HK-2 (cell line): ENCODE measurements around the gene KCNQ1OT1.
"Not testable (repeated sequence)": the region's sequence is repeated elsewhere in the genome, so short reads cannot be mapped to it uniquely, and the experiment has no call there.

Experiments
- DNase-seq: peaks from one replicate; pipeline ENCODE4 v3.0.0-alpha.2; 2018; ENCODE audit not compliant: unreplicated experiment

KCNQ1OT1 gene

DNA sequence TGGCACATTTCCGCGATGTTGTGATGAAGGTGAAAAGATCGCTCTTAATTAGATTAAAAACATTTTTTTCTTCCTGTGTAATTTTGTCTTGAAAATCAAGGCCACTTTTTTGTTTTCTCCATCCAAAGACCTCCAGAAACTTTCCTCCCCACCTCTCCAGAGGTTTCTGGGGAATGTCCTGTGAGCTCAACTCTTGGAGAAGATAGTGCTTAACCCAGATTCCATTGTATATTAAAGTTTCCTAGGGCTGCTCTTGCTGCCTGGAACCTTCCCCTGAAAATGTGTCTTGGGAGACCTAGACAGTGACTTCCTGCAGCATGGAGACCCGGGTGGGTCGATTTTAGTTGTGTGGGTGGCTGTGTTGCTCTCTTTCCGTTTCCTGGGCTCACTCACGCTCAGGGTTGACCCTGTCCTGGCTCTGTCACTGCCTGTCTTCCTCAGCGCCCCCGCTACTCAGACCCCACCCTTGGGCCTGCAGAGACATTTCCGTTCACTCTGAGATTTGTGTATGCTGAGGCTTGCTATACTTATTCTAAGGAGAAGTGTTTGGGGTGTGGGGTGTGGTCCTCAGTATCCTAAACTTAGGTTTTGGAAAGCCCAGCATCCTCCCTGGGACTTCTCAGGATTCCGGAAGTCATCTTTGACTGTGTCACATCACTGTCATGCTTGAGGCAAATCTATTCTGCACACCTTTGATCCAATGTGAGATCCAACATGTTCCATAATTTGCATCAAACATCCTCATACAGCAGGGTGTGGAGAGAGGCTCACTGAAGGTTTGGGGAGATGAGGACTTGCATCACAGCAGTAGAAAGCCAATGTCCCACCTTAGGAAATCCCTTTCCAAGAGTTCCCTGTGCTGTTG lies 47.2 kb downstream of the KCNQ1OT1 start:
- DNase-seq, result no peak

DNA sequence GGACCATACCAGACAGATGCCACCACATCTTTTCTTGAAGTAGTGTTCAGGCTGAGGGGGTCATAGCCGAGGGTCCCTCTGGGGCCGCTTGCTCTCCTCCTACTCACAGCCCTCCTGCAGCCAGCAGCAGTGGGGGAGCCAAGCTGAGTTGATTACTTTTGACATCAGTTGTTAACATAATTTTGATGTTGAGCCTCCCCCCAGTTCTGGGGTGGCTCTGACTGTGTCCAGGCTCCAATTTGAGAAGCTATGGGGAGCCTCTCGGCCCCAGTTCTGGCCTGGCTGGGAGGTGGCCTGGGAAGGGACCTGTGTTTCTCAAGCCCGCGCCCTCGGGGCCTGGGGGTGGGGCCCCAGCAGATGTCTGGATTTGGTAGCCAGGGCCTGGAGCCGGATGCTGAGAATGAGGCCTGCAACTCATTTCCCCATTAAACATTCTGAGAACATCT lies 47.9 kb downstream of the KCNQ1OT1 start:
- no peak for DNase-seq

DNA sequence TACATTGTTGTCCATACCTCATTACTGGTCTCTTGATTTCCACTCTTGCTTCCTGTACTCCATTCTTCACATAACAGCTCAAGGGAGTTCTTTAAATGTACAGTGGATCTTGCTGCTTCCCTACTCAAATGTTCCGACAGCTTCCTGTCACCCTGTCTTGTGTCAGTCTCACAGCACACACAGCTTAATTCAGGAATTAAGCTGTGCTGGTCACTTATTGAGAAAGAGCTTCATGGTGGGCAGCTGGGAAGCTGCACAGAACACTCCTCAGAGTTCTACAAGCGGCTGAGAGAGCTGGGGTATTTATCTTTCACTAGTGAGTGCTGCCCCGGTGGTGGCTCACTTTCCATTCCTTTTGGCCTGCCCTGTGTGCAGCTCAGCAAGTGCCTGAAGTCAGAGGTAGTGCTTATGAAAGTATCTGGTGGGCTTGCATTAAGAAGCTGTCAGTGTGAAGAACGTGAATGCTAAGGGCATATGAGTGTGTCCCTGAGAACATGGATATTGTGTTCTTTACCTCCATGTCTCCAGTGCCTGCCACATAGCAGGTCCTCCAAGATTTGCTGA lies 48.7 kb downstream of the KCNQ1OT1 start:
- DNase-seq, result no peak

DNA sequence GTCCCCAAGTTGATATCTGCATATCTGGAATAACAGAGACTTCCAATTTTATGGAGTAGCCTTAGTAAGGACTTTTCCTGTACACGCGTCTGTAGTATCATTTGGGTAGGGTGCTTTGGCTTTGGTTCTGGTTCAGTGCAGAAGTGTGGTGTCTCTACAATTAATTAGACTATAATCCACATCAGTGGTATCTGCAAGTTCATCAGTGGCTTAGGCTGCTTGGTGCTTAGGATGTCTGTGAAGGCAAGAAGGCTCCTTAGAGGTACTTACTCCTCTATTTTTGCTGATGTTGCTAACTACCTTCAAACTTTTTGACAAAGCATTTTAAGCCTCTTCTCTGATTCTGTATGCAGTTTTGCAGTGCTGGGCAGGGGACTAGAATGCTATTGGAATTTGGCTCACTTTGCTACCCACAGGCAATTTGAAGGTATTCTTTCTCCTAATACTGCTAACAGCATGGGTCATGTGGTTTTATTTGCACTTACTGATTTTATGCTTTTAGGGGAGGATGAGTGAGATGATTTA lies 49.4 kb downstream of the KCNQ1OT1 start:
- no peak for DNase-seq

DNA sequence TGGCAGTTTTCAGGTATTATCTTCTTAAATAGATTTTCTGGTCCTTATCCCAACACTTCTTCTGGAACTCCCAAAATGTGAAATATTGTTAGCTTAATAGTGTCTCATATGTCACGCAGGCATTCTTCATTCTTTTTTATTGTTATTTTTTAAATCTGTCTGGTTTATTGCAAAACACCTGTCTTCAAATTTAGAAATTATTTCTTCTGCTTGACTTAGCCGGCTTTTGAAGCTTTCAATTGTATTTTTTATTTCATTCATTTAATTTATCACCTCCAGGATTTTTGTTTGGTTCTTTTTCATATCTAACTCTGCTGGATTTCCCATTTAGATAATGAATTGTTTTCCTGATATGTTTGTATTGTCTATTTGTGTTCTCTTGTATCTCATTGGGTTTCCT lies 49.9 kb downstream of the KCNQ1OT1 start:
- DNase-seq, result no peak

DNA sequence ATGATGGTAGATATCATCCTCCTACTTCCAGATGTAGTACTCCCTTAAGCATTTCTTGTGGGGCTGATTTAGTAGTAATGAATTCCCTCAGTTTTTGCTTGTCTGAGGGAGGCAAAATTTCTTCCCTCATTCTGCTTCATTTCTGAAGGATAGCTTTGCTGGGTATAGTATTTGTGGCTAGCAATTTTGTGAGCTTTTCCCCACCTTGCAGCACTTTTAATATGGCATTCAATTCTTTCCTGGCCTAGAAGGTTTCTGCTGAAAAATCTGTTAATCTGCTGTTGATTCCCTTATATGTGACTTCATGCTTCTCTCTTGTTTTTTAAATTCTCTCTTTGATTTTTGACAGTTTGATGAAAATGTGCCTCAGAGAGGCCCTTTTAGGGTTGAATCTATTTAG lies 50.4 kb downstream of the KCNQ1OT1 start:
- DNase-seq, result no peak

DNA sequence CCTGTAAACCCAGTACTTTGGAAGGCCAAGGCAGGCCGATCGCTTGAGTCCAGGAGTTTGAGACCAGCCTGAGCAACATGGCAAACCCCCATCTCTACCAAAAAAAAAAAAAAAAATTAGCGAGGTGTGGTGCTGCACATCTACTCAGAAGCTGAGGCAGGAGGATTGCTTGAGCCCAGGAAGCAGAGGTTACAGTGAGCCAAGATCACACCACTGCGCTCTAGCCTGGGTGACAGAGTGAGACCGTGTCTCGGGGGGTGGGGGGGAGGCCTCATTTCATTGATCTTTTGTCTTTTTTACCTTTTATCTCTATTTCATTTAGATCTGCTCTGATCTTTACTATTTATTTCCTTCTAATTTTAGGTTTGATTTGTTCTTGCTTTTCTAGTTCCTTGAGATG lies 51.8 kb downstream of the KCNQ1OT1 start:
- DNase-seq, result no peak

DNA sequence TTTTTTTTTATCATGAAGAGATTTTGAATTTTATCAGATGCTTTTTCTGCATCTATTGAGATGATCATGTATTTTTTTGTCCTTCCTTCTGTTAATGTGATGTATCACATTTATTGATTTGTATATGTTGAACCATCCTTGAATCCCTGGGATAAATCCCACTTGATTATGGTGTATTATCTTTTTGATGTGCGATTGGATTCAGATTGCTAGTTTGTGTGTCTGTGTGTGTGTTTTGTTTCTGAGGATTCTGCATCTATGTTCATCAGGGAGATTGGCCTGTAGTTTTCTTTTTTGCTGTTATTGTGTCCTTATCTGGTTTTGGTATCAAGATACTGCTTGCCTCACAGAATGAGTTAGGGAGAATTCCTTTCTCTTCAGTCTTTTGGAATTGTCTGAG lies 52.6 kb downstream of the KCNQ1OT1 start:
- DNase-seq, result no peak

DNA sequence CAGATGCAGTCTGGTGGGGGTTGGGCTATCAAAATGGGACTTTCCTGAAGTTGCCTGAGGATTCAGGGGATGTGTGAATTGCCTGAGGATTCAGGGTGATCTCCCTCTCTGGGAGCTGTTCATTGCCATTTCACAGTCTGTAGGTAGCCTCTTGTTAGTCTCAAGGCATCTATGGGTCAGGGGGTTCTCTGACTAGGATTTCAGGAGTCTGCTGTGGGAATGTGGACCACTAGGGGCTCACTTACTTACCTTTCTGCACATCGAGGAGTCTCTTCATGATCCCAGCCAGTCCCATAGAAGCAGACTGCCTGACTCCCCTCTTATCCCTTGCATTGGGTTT lies 54.0 kb downstream of the KCNQ1OT1 start:
- DNase-seq, result no peak

DNA sequence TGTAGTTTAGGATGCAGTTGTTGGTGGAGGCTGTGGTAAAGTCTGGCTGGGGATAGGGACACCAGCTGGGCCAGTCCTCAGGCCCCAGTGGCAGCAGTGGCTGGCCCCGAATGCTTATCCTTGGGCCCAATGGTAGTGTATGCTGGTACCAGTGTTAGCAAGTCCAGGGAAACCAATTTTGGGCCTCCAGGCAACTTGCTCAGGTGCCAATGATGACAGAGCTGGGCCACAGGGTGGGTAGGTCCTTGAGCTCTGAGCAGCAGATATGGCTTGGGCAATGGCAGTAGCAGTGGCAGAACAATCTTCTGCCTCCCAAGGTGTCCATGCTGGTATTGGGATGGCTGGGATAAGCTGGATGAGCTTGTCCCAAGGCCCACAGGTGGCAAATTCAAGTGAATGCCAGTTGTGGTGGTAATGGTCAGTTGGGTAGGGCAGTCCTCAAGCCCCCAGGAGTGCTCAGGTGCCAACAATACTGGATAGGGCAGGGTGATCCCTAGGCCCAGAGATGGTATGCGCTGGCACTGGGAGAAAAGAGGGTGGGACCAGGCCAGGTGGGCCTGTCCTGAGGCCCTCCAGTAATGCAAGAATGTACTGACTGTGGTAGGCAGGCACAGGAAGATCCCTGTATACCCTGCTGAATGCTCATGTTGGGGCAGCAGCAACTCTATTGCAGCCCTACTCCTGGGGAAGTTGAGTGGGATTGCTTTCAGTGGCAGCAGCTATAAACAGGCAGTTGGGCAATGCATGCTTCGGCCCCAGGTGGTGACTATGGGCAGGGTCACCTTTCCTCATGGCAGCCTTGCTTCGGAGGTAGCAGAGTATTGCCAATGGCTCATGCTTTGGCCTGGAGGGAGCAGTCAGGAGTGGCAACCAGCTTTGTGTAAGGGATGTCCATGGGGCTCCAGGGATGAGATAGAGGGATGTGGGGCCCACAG lies 54.7 kb downstream of the KCNQ1OT1 start:
- no peak for DNase-seq

DNA sequence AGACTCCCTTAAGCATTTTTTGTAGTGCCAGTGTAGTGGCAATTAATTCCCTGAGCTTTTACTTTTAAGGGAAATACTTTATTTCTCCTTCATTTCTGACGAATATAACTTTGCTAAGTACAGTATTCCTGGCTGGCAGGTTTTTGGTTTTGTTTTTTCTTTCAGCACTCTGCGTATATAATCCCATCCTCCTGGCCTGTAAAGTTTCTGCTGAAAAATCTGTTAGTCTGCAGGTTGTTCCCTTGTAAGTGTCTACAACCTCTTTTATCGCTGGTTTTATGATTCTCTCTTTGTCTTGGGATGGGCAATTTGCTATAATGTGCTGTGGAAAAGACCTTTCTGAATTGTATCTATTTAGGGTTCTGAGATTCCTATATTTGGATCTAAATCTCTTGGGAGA lies 56.0 kb downstream of the KCNQ1OT1 start:
- no peak for DNase-seq

DNA sequence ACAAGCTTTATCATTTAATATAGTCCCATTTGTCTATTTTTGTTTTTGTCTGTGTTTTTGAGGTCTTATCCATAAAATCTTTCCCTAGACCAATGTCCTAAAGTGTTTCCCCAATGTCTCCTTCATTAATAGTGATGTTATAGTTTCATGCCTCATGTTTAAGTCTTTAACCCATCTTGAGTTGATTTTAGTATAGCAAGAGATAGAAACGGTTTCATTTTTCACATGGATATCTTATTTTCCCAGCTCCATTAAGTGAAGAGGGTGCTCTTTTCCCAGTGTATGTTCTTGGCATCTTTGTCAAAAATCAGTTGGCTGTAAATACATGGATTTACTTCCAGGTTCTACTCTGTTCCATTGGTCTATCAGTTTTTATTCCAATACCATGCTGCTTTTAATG lies 58.2 kb downstream of the KCNQ1OT1 start:
- no peak for DNase-seq

DNA sequence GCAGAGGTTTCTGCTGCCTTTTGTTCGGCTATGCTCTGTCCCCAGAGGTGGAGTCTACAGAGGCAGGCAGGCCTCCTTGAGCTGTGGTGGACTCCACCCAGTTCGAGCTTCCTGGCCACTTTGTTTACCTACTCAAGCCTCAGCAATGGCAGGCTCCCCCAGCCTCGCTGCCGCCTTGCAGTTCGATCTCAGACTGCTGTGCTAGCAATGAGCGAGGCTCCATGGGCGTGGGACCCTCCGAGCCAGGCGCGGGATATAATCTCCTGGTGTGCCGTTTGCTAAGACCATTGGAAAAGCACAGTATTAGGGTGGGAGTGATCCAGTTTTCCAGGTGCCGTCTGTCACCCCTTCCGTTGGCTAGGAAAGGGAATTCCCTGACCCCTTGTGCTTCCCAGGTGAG lies 60.0 kb downstream of the KCNQ1OT1 start:
- DNase-seq, result not testable (repeated sequence)

DNA sequence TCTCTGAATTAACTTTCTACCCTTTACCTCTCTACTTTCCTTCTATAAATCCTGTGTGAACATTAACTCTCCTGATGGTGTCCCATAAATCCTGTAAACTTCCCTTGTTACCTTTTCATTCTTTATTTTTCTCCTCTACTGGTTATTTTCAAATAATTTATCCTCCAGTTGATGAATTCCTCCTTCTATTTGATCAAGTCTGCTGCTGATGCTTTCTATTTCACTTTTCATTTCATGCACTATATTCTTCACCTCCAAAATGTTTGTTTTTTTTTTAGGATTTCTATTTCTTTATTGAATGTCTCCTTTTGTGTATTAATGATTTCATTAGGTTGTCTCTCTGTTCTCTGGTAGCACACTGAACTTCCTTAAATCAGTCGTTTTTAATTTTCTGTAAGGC lies 68.6 kb downstream of the KCNQ1OT1 start:
- no peak for DNase-seq

DNA sequence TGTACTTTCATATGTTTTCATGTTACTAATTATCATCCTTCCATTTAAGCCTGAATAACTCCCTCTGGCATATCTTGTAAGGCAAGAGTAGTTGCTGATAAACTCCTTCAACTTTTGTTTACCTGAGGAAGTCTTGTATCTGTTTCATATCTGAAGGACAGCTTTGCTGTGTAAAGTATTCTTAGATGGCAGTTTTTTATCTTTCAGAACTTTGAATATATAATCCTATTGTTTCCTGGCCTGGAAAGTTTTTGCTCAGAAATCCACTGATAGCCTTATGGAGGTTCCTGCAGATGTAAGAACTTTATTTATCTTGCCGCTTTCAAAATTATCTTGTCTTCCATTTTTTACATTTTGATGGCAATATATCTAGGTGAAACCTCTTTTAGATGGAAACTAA lies 69.1 kb downstream of the KCNQ1OT1 start:
- DNase-seq, result no peak

DNA sequence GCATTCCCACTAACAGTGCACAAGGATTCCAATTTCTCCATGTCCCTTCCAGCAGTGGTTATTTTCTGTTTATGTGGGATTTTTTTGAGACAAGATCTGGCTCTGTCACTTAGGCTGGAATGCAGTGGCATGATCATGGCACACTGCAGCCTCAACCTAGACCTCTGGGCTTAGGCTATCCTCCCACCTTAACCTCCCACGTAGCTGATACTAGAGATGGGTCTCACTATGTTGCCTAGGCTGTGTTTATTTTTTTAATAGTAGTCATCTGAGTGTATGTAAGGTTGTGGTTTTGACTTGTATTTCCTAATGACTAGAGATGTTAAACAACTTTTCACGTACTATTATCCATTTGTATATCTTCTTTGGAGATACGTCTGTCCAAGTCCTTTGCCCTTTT lies 74.6 kb downstream of the KCNQ1OT1 start:
- no peak for DNase-seq

DNA sequence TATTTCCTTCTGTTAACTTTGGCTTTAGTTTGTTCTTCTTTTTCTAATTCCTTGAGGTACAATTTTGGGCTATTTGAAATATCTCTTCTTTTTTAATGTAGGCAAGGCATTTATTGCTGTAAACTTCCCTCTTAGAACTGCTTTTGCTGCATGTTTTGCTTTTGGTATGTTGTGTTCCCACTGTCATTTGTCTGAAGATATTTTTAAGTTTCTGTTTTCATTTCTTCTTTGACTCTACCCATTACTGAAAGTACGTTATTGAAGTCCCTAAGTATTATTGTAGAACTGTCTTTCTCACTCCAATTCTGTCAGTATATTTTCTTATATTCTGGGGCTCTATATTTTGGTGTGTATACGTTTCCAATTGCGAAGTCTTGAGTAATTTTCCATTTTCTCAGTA lies 77.9 kb downstream of the KCNQ1OT1 start:
- no peak for DNase-seq

DNA sequence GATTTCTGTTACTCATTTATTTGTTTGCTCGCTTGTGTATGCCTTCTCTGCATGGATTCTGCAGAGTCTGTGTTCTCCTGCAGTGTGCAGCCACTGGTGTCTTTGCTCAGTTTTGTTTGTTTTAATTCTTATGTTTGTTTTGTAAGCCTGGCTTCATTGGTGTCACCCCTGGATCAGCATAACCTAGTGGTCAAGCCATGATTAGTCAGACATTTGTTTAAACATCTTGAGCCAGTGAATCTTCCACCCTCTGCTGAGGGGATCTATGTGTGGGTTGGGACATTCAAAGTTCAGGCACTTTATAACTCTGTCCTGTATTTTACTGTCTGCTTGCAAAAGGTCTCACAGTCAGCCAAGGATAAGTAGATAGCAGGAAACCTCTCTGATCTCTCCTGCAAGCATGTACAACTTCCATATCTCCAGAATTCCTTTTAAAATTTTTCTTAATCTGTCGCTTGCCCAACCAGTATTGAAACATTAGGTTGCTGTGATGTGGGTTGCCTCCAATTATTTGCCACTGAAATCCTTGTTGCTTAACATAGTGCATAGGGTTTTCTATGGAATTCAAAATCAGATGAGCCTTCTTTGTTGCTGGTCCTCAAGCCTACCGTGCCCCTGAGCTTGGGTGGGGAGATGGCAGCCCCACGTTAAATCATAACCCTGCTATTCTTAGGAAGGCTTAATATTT lies 86.8 kb downstream of the KCNQ1OT1 start:
- no peak for DNase-seq

DNA sequence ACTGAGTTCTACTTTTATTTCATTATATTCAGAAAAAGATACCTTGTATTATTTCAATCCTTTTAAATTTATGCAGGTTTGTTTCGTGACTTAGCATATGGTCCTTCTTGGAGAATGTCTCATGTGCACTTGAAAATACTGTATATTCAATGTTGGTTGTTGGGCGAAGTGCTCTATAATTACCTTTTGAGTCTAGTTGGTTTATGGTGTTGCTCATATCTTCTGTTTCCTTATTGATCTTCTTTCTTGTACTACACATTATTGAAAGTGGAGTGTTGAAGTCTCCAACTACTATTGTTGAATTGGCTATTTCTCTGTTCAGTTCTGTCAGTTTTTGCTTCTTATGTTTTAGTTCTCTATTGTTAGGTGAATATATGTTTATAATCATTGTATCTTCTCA lies 90.4 kb downstream of the KCNQ1OT1 start:
- DNase-seq, result no peak

DNA sequence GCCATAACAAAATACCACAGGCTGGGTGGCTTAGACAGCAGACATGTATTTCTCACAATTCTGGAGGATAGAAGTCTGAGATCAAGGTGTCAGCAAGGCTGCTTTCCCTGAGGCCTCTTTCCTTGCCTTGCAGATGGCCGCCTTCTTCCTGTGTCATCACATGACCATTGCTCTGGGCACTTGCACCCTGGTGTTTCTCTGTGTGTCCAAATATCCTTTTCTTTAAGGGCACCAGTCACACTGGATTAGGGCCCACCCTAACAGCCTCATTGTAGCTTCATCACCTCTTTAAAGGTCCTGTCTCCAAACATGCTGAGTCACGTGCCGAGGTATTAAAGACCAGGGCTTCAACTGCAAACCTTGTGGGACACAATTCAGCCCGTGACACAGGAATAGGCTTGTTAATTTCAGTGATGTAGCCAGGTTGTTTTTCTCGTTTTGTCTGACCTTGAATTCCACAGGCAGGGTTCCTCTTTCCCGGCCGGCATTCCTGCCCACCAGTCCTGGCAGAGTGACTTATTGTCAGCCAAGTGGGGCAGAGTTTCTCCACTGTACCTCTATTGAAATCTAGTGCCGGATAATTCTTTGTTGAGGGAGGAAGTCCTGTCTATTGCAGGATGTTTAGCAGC lies 100.1 kb downstream of the KCNQ1OT1 start:
- no peak for DNase-seq

DNA sequence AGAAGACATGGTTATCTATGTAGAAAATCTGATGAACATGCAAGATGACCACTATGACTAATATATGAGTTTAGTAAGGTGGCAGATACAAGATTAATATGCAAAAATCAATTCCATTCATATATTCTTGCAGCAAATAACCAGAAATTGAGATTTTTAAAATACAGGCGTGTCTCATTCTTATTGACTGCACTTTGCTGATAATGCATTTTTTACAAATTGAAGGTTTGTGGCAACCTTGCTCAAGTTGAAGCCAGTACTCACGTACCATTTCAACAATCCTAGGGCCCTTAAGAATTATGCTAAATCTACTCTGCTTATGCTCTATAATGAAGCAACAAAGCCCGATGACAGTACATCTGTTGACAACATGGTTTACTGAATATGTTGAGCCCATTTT lies 104.6 kb downstream of the KCNQ1OT1 start:
- DNase-seq, result no peak
